CD8-positive, alpha-beta memory T cell (primary cell): ENCODE measurements around the gene AHDC1. TPM values are rescaled to one million over a fixed set of nuclear protein-coding genes. Genes with fewer than 3 reads are reported as not detected.

Experiments used
- CTCF ChIA-PET: fragments of 350-600 bp; sonication (Branson Sonifier 250); formaldehyde crosslinking; loops from one replicate; lab custom pipeline; 2021; ENCODE audit warnings: antibody characterized with exemption; lab: Charles Lee
- POLR2A ChIA-PET: fragments of 350-600 bp; sonication (Branson Sonifier 250); formaldehyde crosslinking; loops from one replicate; lab custom pipeline; 2021; ENCODE audit warnings: antibody characterized with exemption; lab: Charles Lee
- DNase-seq, 5 donors: peaks; one replicate each; pipeline versions ENCODE4 v3.0.0 to v3.0.0-alpha.2; 2020 to 2022; ENCODE audit warnings: mixed read lengths in 1 of 5
- H3K27ac ChIP-seq: one replicate; pipeline ENCODE4 v1.7.0; 2013; ENCODE audit warnings: low read depth, mild to moderate bottlenecking, low read length, moderate library complexity
- H3K27me3 ChIP-seq: 2 replicates; pipeline ENCODE4 v1.7.0; 2013; ENCODE audit warnings: low read length, mild to moderate bottlenecking; ENCODE audit not compliant: insufficient read depth, poor library complexity, severe bottlenecking
- H3K36me3 ChIP-seq: 2 replicates; pipeline ENCODE4 v1.7.0; 2013; ENCODE audit warnings: mild to moderate bottlenecking, low read length, moderate library complexity; ENCODE audit not compliant: insufficient read depth
- H3K4me1 ChIP-seq: 2 replicates; pipeline ENCODE4 v1.7.0; 2013; ENCODE audit warnings: mild to moderate bottlenecking, low read length, moderate library complexity; ENCODE audit not compliant: insufficient read depth
- H3K4me3 ChIP-seq: 2 replicates; pipeline ENCODE4 v1.7.0; 2013; ENCODE audit warnings: mild to moderate bottlenecking, low read length
- H3K9me3 ChIP-seq: 2 replicates; pipeline ENCODE4 v1.7.0; 2013; ENCODE audit warnings: mild to moderate bottlenecking, low read length
- H3K27ac Mint-ChIP-seq, 8 donors: one replicate each; pipeline ENCODE4 v1.8.0; 2020 to 2021; ENCODE audit warnings: mixed read lengths in 8 of 8, mild to moderate bottlenecking in 6 of 8, inconsistent platforms in 3 of 8, moderate library complexity in 3 of 8
- H3K27me3 Mint-ChIP-seq, 2 donors: one replicate each; pipeline ENCODE4 v1.8.0; 2020 to 2021; ENCODE audit warnings: mixed read lengths in 2 of 2, mild to moderate bottlenecking in 1 of 2, moderate library complexity in 1 of 2
- H3K36me3 Mint-ChIP-seq, 3 donors: one replicate each; pipeline ENCODE4 v1.8.0; 2020 to 2021; ENCODE audit warnings: mixed read lengths in 3 of 3, inconsistent platforms in 1 of 3, mild to moderate bottlenecking in 1 of 3
- H3K4me1 Mint-ChIP-seq, 3 donors: one replicate each; pipeline ENCODE4 v1.8.0; 2020 to 2021; ENCODE audit warnings: mixed read lengths in 3 of 3, inconsistent platforms in 1 of 3, mild to moderate bottlenecking in 1 of 3
- H3K4me3 Mint-ChIP-seq, 7 donors: one replicate each; pipeline ENCODE4 v1.8.0; 2020 to 2021; ENCODE audit warnings: mixed read lengths in 7 of 7, mild to moderate bottlenecking in 6 of 7, moderate library complexity in 4 of 7, inconsistent platforms in 2 of 7
- H3K9me3 Mint-ChIP-seq, 5 donors: one replicate each; pipeline ENCODE4 v1.8.0; 2020 to 2022; ENCODE audit warnings: mixed read lengths in 5 of 5, mild to moderate bottlenecking in 3 of 5, moderate library complexity in 2 of 5, inconsistent platforms in 1 of 5
- polyA plus RNA-seq: library from polyadenylated mRNA; unstranded; fragments of 300-500 nt; fragmentation: Illumina TruSeq; gene quantifications from one replicate; pipeline ENCODE4 v1.2.3, GENCODE V29; 2021
- total RNA-seq, 2 experiments: library from RNA; stranded (reverse); gene quantifications; one replicate each; pipeline ENCODE4 v1.2.3, GENCODE V29; 2021

The AHDC1 gene
- total and polyA plus RNA-seq, 3 experiments from 2014 or later, result 1.9 to 11.5 (median 11.5) TPM

DNA sequence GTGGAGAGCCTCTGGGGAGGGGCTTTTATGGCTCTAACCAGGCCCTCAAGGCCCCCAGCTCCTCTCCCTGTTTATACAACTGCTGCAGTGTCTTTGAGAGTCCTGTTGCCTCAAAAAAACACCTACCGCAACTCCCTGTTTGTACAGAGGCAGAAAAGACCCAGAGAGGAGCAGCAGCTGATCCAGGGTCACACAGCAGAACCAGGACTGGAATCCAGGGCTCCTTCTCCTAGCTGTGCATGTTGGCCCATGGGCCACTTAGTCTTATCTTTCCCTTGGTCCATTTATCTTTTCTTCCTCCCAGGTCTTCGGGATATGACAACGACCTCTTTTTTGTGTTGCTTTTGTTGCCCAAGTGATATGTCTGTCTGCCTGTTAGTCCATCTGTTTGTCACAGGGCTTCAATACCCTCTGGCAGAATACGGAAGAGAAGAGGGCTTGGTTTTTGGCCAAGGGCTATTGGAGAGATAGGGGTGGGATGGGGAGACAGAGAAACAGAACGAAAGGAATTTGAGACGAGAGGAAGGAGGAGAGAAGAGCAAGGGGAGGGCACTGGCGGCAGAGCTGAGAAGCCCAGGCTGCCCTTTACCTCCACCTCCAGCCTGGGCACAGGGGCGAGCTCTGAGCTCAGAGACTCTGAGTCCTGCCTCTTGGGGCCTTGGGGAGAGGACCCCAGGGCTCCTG, 80.5 kb downstream of the AHDC1 start:
- Mint-ChIP-seq H3K27me3 (no peaks in the 10 kb centered on the region), H3K4me3 (peak overlapping the region; percentile 86 to 96 (median 94)), H3K27ac (peak overlapping the region; percentile 94 to 99 (median 96)), H3K4me1 (peaks cover 61 to 78% (median 74%) of the 10 kb centered on the region in 3 donors), H3K9me3 (no peaks in the 10 kb centered on the region), H3K36me3 (peaks cover 0 to 4% (median 0%) of the 10 kb centered on the region in 3 donors)
- H3K27ac ChIP-seq, result peak overlapping the region; percentile 47
- ChIA-PET POLR2A (interaction anchor here (0.6 to 1.2 kb wide), 2 partner anchors 33 to 109 kb away, joined by 4 to 7 read pairs; partner anchors contain the start of gene WASF2), CTCF (interaction anchor here (0.5 to 5.3 kb wide), 9 partner anchors 15 to 146 kb away, joined by 3 to 34 read pairs (median 5); partner anchors contain the start of gene WASF2)
- peaks cover 81% of the 10 kb centered on the region for H3K4me1 ChIP-seq
- peak overlapping the region; percentile 72 for H3K4me3 ChIP-seq
- no peaks in the 10 kb centered on the region for H3K9me3 ChIP-seq
- H3K27me3 ChIP-seq, result no peaks in the 10 kb centered on the region
- DNase-seq, result no peak
- H3K36me3 ChIP-seq, result no peaks in the 10 kb centered on the region

DNA sequence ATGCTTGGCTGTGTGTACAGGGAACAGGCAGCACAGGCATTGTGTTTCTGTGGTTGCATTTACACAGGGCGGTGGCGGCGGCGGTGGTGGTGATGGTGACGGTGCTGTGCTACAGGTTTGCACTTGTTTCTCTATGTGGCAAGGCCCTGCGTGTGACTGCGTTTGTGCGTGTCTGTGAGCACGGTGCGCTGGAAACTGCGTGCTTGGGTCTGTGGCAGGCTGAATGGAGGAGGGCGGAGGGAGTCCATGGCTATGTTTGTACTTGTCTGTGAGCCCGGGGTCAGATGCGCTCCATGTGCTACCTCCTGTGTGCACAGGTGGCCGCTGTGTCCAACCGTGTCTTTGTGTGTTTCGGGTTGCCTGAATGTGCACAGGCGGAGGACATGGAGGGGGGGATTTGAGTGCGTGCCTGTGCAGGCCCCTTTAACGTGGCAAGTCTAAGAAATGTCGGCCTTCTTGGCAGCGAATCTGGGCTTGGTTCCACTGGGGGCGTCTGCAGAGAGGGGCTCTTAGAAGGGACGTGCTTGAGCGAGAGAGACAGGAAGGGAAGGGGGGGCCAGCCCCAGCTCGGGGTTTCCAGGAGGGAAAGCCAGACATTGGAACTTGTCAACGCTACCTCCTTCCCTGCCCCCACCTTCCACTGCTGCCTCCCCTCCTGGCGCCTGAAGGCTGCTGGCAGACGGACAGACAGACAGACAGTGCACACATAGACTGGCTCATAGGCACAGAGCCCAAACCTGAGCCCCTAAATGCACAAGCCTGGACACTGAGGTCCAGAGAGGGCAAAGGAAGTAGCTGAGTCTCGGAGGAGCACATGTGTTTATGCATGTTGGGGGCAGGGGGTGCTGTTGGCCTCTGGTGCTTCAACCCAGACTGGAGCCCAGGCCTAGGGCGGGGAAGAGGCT, 81.3 kb downstream of the AHDC1 start:
- peak overlapping the region; percentile 86 to 96 (median 94) for H3K4me3 Mint-ChIP-seq
- H3K4me1 ChIP-seq, result peaks cover 83% of the 10 kb centered on the region
- peaks cover 0 to 4% (median 0%) of the 10 kb centered on the region in 3 donors for H3K36me3 Mint-ChIP-seq
- no peaks in the 10 kb centered on the region for H3K36me3 ChIP-seq
- H3K27ac Mint-ChIP-seq, result peak overlapping the region; percentile 94 to 99 (median 96)
- ChIA-PET CTCF (interaction anchor here (1.0 to 5.3 kb wide), 8 partner anchors 16 to 147 kb away, joined by 3 to 34 read pairs (median 6); partner anchors contain the start of gene WASF2), POLR2A (interaction anchor here (0.6 to 1.2 kb wide), 2 partner anchors 32 to 108 kb away, joined by 4 to 7 read pairs; partner anchors contain the start of gene WASF2)
- no peaks in the 10 kb centered on the region for H3K9me3 ChIP-seq
- DNase-seq, result peak; percentile 21 to 86 (median 73)
- peak overlapping the region; percentile 47 for H3K27ac ChIP-seq
- no peaks in the 10 kb centered on the region for H3K27me3 ChIP-seq
- no peaks in the 10 kb centered on the region for H3K27me3 Mint-ChIP-seq
- H3K4me1 Mint-ChIP-seq, result peaks cover 58 to 75% (median 71%) of the 10 kb centered on the region in 3 donors
- H3K4me3 ChIP-seq, result peak overlapping the region; percentile 72
- no peaks in the 10 kb centered on the region for H3K9me3 Mint-ChIP-seq

DNA sequence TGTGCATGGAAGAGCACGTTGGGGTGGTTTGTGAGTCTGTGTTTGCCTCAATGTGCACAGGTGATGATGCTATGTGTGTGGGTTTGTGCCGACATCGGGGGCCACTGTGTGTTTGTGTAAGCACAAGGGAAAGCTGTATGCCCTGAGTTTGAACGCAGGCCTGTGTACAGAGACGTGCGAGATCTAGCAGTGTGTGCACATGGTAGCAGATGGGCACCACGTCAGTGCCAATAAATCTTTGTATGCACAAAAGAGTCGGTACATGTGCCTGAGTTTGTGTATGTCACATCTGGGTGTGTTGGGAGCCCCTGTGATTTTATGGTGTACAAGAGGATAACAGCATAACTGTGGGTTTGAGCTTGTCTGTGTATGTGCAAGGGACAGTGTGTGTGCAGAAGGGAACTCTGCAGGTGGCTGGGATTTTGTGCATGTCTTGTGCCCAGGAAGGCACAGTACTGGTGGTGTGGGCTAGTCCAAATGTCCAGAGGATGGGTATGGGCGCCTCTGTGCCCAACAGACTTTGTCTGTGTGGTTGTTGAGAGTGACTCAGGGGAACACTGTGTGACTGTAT, 82.0 kb downstream of the AHDC1 start:
- Mint-ChIP-seq H3K9me3 (no peaks in the 10 kb centered on the region), H3K4me3 (peak overlapping the region; percentile 86 to 96 (median 94)), H3K4me1 (peaks cover 58 to 69% (median 69%) of the 10 kb centered on the region in 3 donors), H3K36me3 (peaks cover 0 to 4% (median 0%) of the 10 kb centered on the region in 3 donors), H3K27me3 (no peaks in the 10 kb centered on the region), H3K27ac (peak overlapping the region; percentile 94 to 99 (median 96))
- H3K4me3 ChIP-seq, result peak overlapping the region; percentile 72
- no peaks in the 10 kb centered on the region for H3K27me3 ChIP-seq
- ChIA-PET CTCF (interaction anchor here (0.9 to 5.3 kb wide), 4 partner anchors 16 to 56 kb away, joined by 3 to 34 read pairs (median 4); no protein-coding TSS in a partner anchor), POLR2A (interaction anchor here (1.0 kb wide), 1 partner anchor 32 kb away, joined by 5 read pairs; the partner anchor contains the start of gene WASF2)
- DNase-seq, result no peak
- H3K36me3 ChIP-seq, result no peaks in the 10 kb centered on the region
- no peaks in the 10 kb centered on the region for H3K9me3 ChIP-seq
- H3K27ac ChIP-seq, result peak overlapping the region; percentile 47
- peaks cover 77% of the 10 kb centered on the region for H3K4me1 ChIP-seq

DNA sequence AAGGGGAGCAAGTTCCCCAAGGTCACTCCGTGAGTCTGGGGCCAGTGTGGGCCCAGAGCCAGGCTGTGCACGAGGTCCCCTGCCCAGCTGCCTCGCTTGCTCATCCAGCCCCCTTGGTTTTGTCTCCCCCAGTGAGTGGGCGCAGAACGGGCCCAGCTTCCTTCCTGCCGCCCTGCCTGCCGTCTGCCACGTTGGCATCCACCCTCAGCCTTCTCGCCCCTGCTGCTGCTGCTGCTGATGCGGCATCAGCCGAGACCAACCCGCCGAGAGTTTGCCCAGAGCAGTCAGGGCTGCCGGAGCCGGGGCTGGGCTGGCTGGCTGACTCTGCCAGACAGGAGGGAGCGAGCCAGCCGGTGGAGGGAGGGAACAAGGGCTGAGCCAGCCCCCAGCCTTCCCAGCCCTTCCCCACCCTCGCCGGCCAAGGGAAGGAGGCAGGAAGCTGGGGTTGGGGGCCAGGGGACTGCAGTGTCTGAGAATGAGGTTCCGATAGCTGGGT, 82.6 kb downstream of the AHDC1 start:
- no peaks in the 10 kb centered on the region for H3K27me3 Mint-ChIP-seq
- peaks cover 72% of the 10 kb centered on the region for H3K4me1 ChIP-seq
- peak overlapping the region; percentile 86 to 96 (median 94) for H3K4me3 Mint-ChIP-seq
- H3K9me3 Mint-ChIP-seq, result no peaks in the 10 kb centered on the region
- no peaks in the 10 kb centered on the region for H3K36me3 ChIP-seq
- no peaks in the 10 kb centered on the region for H3K27me3 ChIP-seq
- H3K9me3 ChIP-seq, result no peaks in the 10 kb centered on the region
- peaks cover 54 to 64% (median 63%) of the 10 kb centered on the region in 3 donors for H3K4me1 Mint-ChIP-seq
- peak overlapping the region; percentile 47 for H3K27ac ChIP-seq
- DNase-seq, result peak; percentile 28 to 74 (median 65)
- peak overlapping the region; percentile 94 to 99 (median 96) for H3K27ac Mint-ChIP-seq
- ChIA-PET POLR2A (interaction anchor here (1.0 kb wide), 1 partner anchor 31 kb away, joined by 5 read pairs; the partner anchor contains the start of gene WASF2), CTCF (interaction anchor here (0.9 to 5.3 kb wide), 4 partner anchors 36 to 141 kb away, joined by 3 to 34 read pairs (median 3); no protein-coding TSS in a partner anchor)
- H3K36me3 Mint-ChIP-seq, result peaks cover 0 to 4% (median 0%) of the 10 kb centered on the region in 3 donors
- peak overlapping the region; percentile 72 for H3K4me3 ChIP-seq

DNA sequence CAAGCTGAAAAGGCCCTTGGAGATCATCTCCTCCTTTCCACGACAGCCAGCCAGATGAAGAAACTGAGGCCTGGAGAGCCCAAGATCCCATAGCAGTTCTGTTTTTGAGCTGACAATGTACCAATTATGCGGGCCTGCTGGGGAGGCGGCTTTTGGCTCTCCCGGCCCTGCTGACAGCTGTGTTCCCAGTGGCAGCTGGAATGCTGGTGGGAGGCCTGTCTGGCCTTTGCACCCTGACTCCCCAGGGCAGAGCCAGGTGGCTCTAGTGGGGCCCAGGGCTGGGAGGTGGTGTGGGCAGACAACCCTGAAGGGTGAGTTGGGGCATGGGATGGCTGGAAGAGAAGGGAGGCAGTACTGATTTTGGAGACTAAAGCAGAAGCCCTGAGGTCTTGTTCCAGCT, 83.3 kb downstream of the AHDC1 start:
- CTCF ChIA-PET, result interaction anchor here (1.2 kb wide), 1 partner anchor 142 kb away, joined by 3 read pairs; no protein-coding TSS in a partner anchor
- Mint-ChIP-seq H3K4me3 (peak overlapping the region in 6 of 7 donors; percentile 60 to 96 (median 94)), H3K9me3 (no peaks in the 10 kb centered on the region), H3K27ac (peak overlapping the region; percentile 94 to 99 (median 96)), H3K27me3 (no peaks in the 10 kb centered on the region), H3K4me1 (peaks cover 47 to 56% (median 56%) of the 10 kb centered on the region in 3 donors), H3K36me3 (peaks cover 0 to 4% (median 0%) of the 10 kb centered on the region in 3 donors)
- Histone ChIP-seq H3K4me1 (peaks cover 65% of the 10 kb centered on the region), H3K27me3 (no peaks in the 10 kb centered on the region), H3K36me3 (no peaks in the 10 kb centered on the region), H3K27ac (no peak overlapping the region), H3K9me3 (no peaks in the 10 kb centered on the region), H3K4me3 (no peak overlapping the region)
- DNase-seq, result no peak
- POLR2A ChIA-PET, result interaction anchor here (0.6 to 1.0 kb wide), 2 partner anchors 19 to 31 kb away, joined by 3 to 5 read pairs; partner anchors contain the start of gene WASF2

DNA sequence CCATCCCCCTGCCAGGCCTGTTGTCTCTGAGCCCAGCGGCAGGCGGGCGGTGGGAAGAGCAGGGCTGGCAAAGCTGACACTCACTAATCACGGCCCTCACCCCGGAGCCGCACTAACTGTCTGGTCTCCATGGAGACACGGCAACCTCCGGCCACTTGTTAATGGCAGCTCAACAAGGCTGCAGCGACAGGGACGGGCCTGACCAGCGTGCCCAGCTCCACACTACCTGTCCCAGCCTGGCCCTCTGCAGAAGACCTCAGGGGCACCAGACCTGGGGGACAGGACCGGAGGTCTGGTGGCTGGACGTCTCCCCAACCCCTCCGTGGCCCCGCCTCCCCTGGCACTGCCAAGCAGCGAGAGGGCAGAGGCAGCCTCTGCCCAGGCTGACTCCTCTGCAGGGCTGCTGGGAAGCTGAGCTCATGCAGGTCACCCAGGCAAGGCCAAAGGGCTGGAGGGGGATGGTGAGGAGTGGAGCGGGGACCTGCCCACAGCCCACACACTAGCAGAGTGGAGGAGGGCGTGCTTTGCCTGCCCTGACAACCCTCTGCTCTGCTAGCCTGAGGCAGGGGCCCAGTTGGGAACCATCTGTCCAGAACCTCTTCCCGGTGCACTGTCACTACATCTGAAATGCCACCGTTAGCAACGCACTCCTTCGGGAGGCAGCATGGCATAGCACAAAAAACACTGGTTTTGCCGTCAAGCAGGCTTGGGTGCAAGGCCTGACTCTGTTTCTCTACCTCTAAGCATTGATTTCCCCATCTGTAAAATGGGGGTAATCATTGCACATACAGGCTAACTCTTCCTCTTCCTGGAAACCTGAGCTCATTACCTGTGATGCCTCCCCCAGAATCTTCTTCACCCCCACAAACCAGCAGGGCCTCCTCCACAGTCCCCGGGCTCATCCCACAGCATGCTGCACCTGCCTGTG, 84.3 kb downstream of the AHDC1 start:
- Mint-ChIP-seq H3K4me1 (peaks cover 39 to 48% (median 45%) of the 10 kb centered on the region in 3 donors), H3K27me3 (no peaks in the 10 kb centered on the region), H3K9me3 (no peaks in the 10 kb centered on the region), H3K27ac (peak overlapping the region; percentile 18 to 96 (median 70)), H3K36me3 (peaks cover 0 to 4% (median 0%) of the 10 kb centered on the region in 3 donors), H3K4me3 (no peak overlapping the region)
- CTCF ChIA-PET, result no interaction called here
- Histone ChIP-seq H3K4me1 (peaks cover 54% of the 10 kb centered on the region), H3K36me3 (no peaks in the 10 kb centered on the region), H3K4me3 (no peak overlapping the region), H3K9me3 (no peaks in the 10 kb centered on the region), H3K27ac (no peak overlapping the region), H3K27me3 (no peaks in the 10 kb centered on the region)
- POLR2A ChIA-PET, result interaction anchor here (1.0 kb wide), 1 partner anchor 84 kb away, joined by 3 read pairs; no protein-coding TSS in a partner anchor
- no peak for DNase-seq
